Panc1 (cell line): ENCODE measurements around the gene EFNA5. TPM values are rescaled to one million over a fixed set of nuclear protein-coding genes. Genes with fewer than 3 reads are reported as not detected.

Experiments used
- ATAC-seq: fragments of 200-7000 bp; cut with Tn5 transposase; 2 replicates; pipeline ENCODE4 v1.9.1; 2020; ENCODE audit warnings: mild to moderate bottlenecking, moderate library complexity
- BruUV-seq: library from RNA; stranded (reverse); fragments of 400-500 nt; replicated peaks from 2 replicates; lab custom pipeline; 2021; lab: Mats Ljungman, UMichigan
- CTCF ChIA-PET: fragments of 300-600 bp; sonication (Branson Sonifier 250); formaldehyde crosslinking; loops from one replicate; lab custom pipeline; 2022; ENCODE audit warnings: antibody characterized with exemption; lab: Charles Lee
- POLR2A ChIA-PET: fragments of 300-600 bp; sonication (Branson Sonifier 250); formaldehyde crosslinking; loops from one replicate; lab custom pipeline; 2022; ENCODE audit warnings: antibody characterized with exemption; lab: Charles Lee
- DNase-seq: peaks from one replicate; pipeline ENCODE4 v3.0.0-alpha.2; 2010; ENCODE audit warnings: low read depth, low spot score
- H3K27ac ChIP-seq: 2 replicates; pipeline ENCODE4 v1.5.1; 2011; ENCODE audit warnings: mild to moderate bottlenecking, low read length, inconsistent platforms
- H3K27me3 ChIP-seq: fragments of 200-500 bp; sonication (Bioruptor generic); 2 replicates; pipeline ENCODE4 v1.6.0; 2014; ENCODE audit warnings: low read length, inconsistent platforms; ENCODE audit not compliant: control insufficient read depth, insufficient read depth
- H3K36me3 ChIP-seq: fragments of 200-500 bp; sonication (Bioruptor generic); 2 replicates; pipeline ENCODE4 v1.5.1; 2014; ENCODE audit warnings: inconsistent platforms, mild to moderate bottlenecking, low read length, moderate library complexity; ENCODE audit not compliant: control insufficient read depth, insufficient read depth
- H3K4me1 ChIP-seq: 2 replicates; pipeline ENCODE4 v1.5.1; 2011; ENCODE audit warnings: inconsistent platforms, mild to moderate bottlenecking, low read length, moderate library complexity; ENCODE audit not compliant: control insufficient read depth, insufficient read depth
- H3K4me3 ChIP-seq, 2 experiments: 2 replicates each; pipeline ENCODE4 v1.5.1; 2011 to 2012; ENCODE audit warnings: low read depth in 2 of 2, low read length in 2 of 2, mild to moderate bottlenecking in 2 of 2, inconsistent platforms in 1 of 2, moderate library complexity in 1 of 2
- H3K9me3 ChIP-seq: fragments of 200-500 bp; sonication (Bioruptor generic); 2 replicates; pipeline ENCODE4 v1.5.1; 2014; ENCODE audit warnings: low read depth, mild to moderate bottlenecking, inconsistent platforms, low read length, moderate library complexity; ENCODE audit not compliant: control insufficient read depth, insufficient read depth
- CTCF ChIP-seq: fragments of 450-650 bp; IDR thresholded peaks from 2 replicates; pipeline ENCODE4 v1.5.1; 2017; ENCODE audit warnings: mild to moderate bottlenecking
- POLR2AphosphoS5 ChIP-seq: IDR thresholded peaks from 2 replicates; pipeline ENCODE4 v1.6.1; 2012; ENCODE audit warnings: mild to moderate bottlenecking, low read depth, low read length, moderate library complexity
- REST ChIP-seq, 2 experiments: IDR thresholded peaks; 2 replicates each; pipeline ENCODE4 v1.6.1; 2011 to 2012; ENCODE audit warnings: low read depth in 2 of 2, control low read depth in 1 of 2, low read length in 1 of 2, mild to moderate bottlenecking in 1 of 2, moderate library complexity in 1 of 2; ENCODE audit not compliant: insufficient read depth in 1 of 2
- SIN3A ChIP-seq: IDR thresholded peaks from 2 replicates; pipeline ENCODE4 v1.6.1; 2012; ENCODE audit warnings: low read depth, mild to moderate bottlenecking, low read length, moderate library complexity, borderline replicate concordance; ENCODE audit not compliant: insufficient read depth
- TCF7L2 ChIP-seq: IDR thresholded peaks from 2 replicates; pipeline ENCODE4 v1.6.1; 2011; ENCODE audit warnings: mild to moderate bottlenecking, low read depth, low read length, inconsistent platforms
- in situ Hi-C: cut with HindIII; loops from 2 replicates; pipeline ENCODE4 v1.10.0; 2016; ENCODE audit warnings: low sequenced_read_pairs, low pct_unique_long_range_greater_than_20kb
- intact Hi-C: fragments of 100-400 bp; cut with micrococcal nuclease; formaldehyde crosslinking; loops from one replicate; pipeline ENCODE4 v1.10.0; 2022; ENCODE audit not compliant: unreplicated experiment
- total RNA-seq: library from RNA; stranded (reverse); gene quantifications from one replicate; pipeline ENCODE4 v1.2.1, GENCODE V29; 2021; ENCODE audit not compliant: unreplicated experiment

The EFNA5 gene
- total RNA-seq, 1 experiment from 2014 or later: 30.5 TPM

GRCh38 chr5:107675201-107675600, 4.5 kb upstream of the EFNA5 start:
- H3K4me1 ChIP-seq: no peaks in the 10 kb centered on the region
- intact Hi-C loops: loop anchor here (10.0 kb wide), 1 partner anchor 560 kb away; no protein-coding TSS in a partner anchor
- no peak overlapping the region for H3K4me3 ChIP-seq
- ATAC-seq: no peak
- H3K9me3 ChIP-seq: no peaks in the 10 kb centered on the region
- DNase-seq: no peak
- CTCF ChIA-PET: interaction anchor here (0.6 kb wide), 1 partner anchor 1358 kb away, joined by 3 read pairs; no protein-coding TSS in a partner anchor
- H3K36me3 ChIP-seq: no peaks in the 10 kb centered on the region
- no TSS peak for BruUV-seq
- POLR2A ChIA-PET: no interaction called here
- in situ Hi-C loops: no loop called here
- TF ChIP-seq TCF7L2: no peak
- no peak for TF ChIP-seq POLR2AphosphoS5
- TF ChIP-seq REST (IDR thresholded peaks at IDR 0.05; ENCODE audit: insufficient read depth in 1 of 2, low read depth in 2 of 2, low read length in 1 of 2): no peak
- no peak for TF ChIP-seq CTCF
- TF ChIP-seq SIN3A: no peak
- no peak overlapping the region for H3K27ac ChIP-seq
- peaks cover 3% of the 10 kb centered on the region for H3K27me3 ChIP-seq

- ATAC-seq: no peak
- no peak for DNase-seq
- H3K4me1 ChIP-seq: no peaks in the 10 kb centered on the region
- POLR2A ChIA-PET: no interaction called here
- H3K9me3 ChIP-seq: no peaks in the 10 kb centered on the region
- no peak overlapping the region for H3K4me3 ChIP-seq
- peaks cover 3% of the 10 kb centered on the region for H3K27me3 ChIP-seq
- no peaks in the 10 kb centered on the region for H3K36me3 ChIP-seq
- intact Hi-C loops: loop anchor here (5.0 to 10.0 kb wide), 2 partner anchors 102 to 560 kb away; no protein-coding TSS in a partner anchor
- in situ Hi-C loops: no loop called here
- CTCF ChIA-PET: interaction anchor here (0.6 kb wide), 1 partner anchor 205 kb away, joined by 4 read pairs; no protein-coding TSS in a partner anchor
- no peak for TF ChIP-seq POLR2AphosphoS5
- no peak for TF ChIP-seq REST (IDR thresholded peaks at IDR 0.05; ENCODE audit: insufficient read depth in 1 of 2, low read depth in 2 of 2, low read length in 1 of 2)
- no peak for TF ChIP-seq TCF7L2
- TF ChIP-seq SIN3A: no peak
- no peak for TF ChIP-seq CTCF
- 0 out of 2 replicates have a peak overlapping the region, but pooled peaks have one; percentile 23 for H3K27ac ChIP-seq
- BruUV-seq: no TSS peak
Observed at GRCh38 chr5:107674655-107675054, 3.9 kb upstream of the EFNA5 start.
